Esophagus muscularis mucosa (tissue), 4 donors: ENCODE measurements around the gene CSPG4. TPM values are rescaled to one million over a fixed set of nuclear protein-coding genes. Genes with fewer than 3 reads are reported as not detected.
"Not testable (repeated sequence)": the region's sequence is repeated elsewhere in the genome, so short reads cannot be mapped to it uniquely, and the experiment has no call there.

Experiments used
- DNase-seq: peaks from one replicate; pipeline ENCODE4 v3.0.0-alpha.2; 2017; ENCODE audit errors: extremely low spot score
- H3K27ac ChIP-seq, 4 donors: fragments of 200-600 bp; sonication (generic); replicated peaks in 1 of 4; 1 replicate in 3 of 4; 2 replicates in 1 of 4; pipeline ENCODE4 v1.5.1; 2016 to 2019; ENCODE audit warnings: mild to moderate bottlenecking in 1 of 4
- H3K27me3 ChIP-seq, 4 donors: fragments of 200-600 bp; sonication (generic); one replicate each; pipeline versions ENCODE4 v1.5.1 to v1.6.0; 2016 to 2019
- H3K36me3 ChIP-seq, 4 donors: fragments of 200-600 bp; sonication (generic); one replicate each; pipeline ENCODE4 v1.5.1; 2016 to 2019
- H3K4me1 ChIP-seq, 4 donors: fragments of 200-600 bp; sonication (generic); one replicate each; pipeline ENCODE4 v1.5.1; 2016 to 2019
- H3K4me3 ChIP-seq, 4 donors: fragments of 200-600 bp; sonication (generic); 1 replicate in 2 of 4; 2 replicates in 2 of 4; pipeline ENCODE4 v1.5.1; 2016 to 2019; ENCODE audit warnings: mild to moderate bottlenecking in 4 of 4, moderate library complexity in 1 of 4
- H3K9me3 ChIP-seq, 4 donors: fragments of 200-600 bp; sonication (generic); 1 replicate in 3 of 4; 2 replicates in 1 of 4; pipeline ENCODE4 v1.5.1; 2016 to 2019
- CTCF ChIP-seq, 3 experiments: fragments of 200-600 bp in 2 of 3; fragments of 450-650 bp in 1 of 3; sonication (generic) in 2 of 3; IDR thresholded peaks; one replicate each; pipeline ENCODE4 v1.5.1; 2017 to 2019; ENCODE audit warnings: antibody characterized with exemption in 3 of 3, mild to moderate bottlenecking in 2 of 3, moderate library complexity in 1 of 3
- EP300 ChIP-seq: sonication (generic); formaldehyde crosslinking; IDR thresholded peaks from one replicate; pipeline ENCODE4 v1.6.1; 2017; ENCODE audit warnings: antibody characterized with exemption
- POLR2A ChIP-seq: fragments of 450-650 bp; IDR thresholded peaks from one replicate; pipeline ENCODE4 v1.6.1; 2017; ENCODE audit warnings: antibody characterized with exemption, moderate library complexity, mild to moderate bottlenecking, low read depth
- POLR2AphosphoS5 ChIP-seq, 2 donors: sonication (generic); formaldehyde crosslinking; IDR thresholded peaks; one replicate each; pipeline ENCODE4 v1.6.1; 2017; ENCODE audit warnings: antibody characterized with exemption in 2 of 2
- WGBS: methylation state at CpG from one replicate; pipeline ENCODE4 v1.1.5; 2018; 5-methylcytosine and 5-hydroxymethylcytosine counted together
- intact Hi-C: fragments of 100-400 bp; cut with DNase I; formaldehyde crosslinking; loops from one replicate; pipeline ENCODE4 v1.15.1; 2023
- total RNA-seq, 4 donors: library from RNA; depleted of rRNA; stranded (reverse); fragments of >200 nt; gene quantifications; one replicate each; pipeline versions ENCODE4 v1.1.0 to v1.2.1, GENCODE V29; 2016

Gene CSPG4
- total RNA-seq, 4 donors from 2014 or later: 133 to 386 (median 182) TPM

DNA sequence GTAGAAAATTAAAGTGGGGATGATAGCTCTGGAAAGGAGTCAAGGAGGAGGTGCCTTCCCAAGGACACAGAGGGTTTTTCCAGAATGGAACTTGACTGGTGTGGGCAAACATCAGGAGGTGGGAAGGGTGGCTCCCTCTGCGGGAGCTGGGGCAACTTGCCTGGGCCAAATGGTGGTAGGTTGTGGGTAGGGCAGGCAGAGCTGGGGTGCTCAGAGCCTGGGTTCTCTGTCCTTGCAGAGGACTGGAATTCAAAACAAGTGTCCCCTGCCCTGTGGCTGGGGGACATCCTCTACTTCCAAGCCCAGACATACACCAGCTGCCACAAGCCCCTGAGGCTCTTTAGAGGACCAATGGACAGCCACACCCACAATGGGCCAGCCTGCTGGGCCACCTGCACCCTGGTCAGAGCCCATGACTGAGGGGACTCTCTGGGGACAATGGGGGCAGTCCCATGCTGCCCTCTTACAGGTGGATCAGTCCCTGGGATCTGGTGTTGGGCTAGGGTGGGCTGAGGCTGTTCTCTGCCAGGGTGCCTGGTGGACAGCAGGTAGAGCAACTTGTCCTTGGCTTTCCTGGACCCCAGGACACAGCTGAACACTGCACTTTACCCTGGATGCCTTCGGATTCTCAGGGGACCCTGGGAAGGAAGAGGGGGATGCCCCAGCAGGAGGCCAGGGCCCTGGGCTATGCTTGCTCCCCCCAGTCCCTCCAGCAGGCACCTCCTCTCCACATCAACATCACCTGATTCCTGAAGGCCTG lies 38.6 kb upstream of the CSPG4 start:
- 50% methylated on average over 2 of the region's 2 CpGs for WGBS
- H3K9me3 ChIP-seq: no peaks in the 10 kb centered on the region
- no peaks in the 10 kb centered on the region for H3K27me3 ChIP-seq
- no peak for DNase-seq
- no peak for TF ChIP-seq POLR2A
- TF ChIP-seq POLR2AphosphoS5 (IDR thresholded peaks at IDR 0.05): no peak
- TF ChIP-seq CTCF (IDR thresholded peaks at IDR 0.05): no peak
- TF ChIP-seq EP300: no peak
- no peaks in the 10 kb centered on the region for H3K36me3 ChIP-seq
- H3K4me3 ChIP-seq: no peak overlapping the region
- no peak overlapping the region for H3K27ac ChIP-seq
- H3K4me1 ChIP-seq: no peaks in the 10 kb centered on the region
- intact Hi-C loops: no loop called here

GRCh38 chr15:75750261-75751050 lies 37.8 kb upstream of the CSPG4 start:
- Histone ChIP-seq H3K36me3 (no peaks in the 10 kb centered on the region), H3K4me1 (no peaks in the 10 kb centered on the region), H3K9me3 (no peaks in the 10 kb centered on the region), H3K4me3 (no peak overlapping the region), H3K27ac (no peak overlapping the region), H3K27me3 (no peaks in the 10 kb centered on the region)
- intact Hi-C loops: no loop called here
- no peak for TF ChIP-seq CTCF (IDR thresholded peaks at IDR 0.05)
- no peak for TF ChIP-seq EP300
- TF ChIP-seq POLR2A: no peak
- TF ChIP-seq POLR2AphosphoS5 (IDR thresholded peaks at IDR 0.05): no peak
- WGBS: 88% methylated on average over 10 of the region's 10 CpGs
- no peak for DNase-seq

DNA sequence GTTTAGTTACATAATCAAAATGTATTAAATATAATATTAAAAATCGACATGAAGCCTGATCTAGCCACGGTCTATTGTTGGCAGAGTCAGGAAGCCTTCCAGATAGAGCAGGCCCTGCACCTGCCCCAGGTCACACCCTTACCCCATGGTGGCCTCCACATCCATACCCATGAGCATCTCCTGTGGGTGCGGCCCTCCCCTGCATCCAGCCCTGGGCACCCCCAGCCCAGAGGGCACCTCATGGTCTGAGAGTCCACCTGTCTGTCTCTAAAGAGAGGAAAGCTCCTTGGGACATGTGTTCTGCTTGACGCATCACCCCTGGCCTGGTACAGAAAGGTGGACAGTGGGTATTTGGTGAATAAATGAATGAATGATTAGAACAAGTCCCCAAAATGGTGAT lies 37.2 kb upstream of the CSPG4 start:
- Histone ChIP-seq H3K36me3 (no peaks in the 10 kb centered on the region), H3K27ac (no peak overlapping the region), H3K9me3 (no peaks in the 10 kb centered on the region), H3K27me3 (no peaks in the 10 kb centered on the region), H3K4me1 (no peaks in the 10 kb centered on the region), H3K4me3 (no peak overlapping the region)
- 89% methylated on average over 3 of the region's 4 CpGs for WGBS
- TF ChIP-seq POLR2AphosphoS5 (IDR thresholded peaks at IDR 0.05) (no peak), EP300 (no peak), POLR2A (no peak), CTCF (IDR thresholded peaks at IDR 0.05) (no peak)
- intact Hi-C loops: no loop called here
- no peak for DNase-seq

- H3K27me3 ChIP-seq, H3K27ac ChIP-seq, H3K9me3 ChIP-seq, H3K4me3 ChIP-seq, intact Hi-C loops, DNase-seq, H3K4me1 ChIP-seq, H3K36me3 ChIP-seq: not testable (repeated sequence)
- 69% methylated on average over 3 of the region's 10 CpGs for WGBS
Observed at GRCh38 chr15:75748882-75749281, 36.2 kb upstream of the CSPG4 start.

GRCh38 chr15:75747121-75747520 lies 34.5 kb upstream of the CSPG4 start:
- DNase-seq: not testable (repeated sequence)

More at GRCh38 chr15:75747121-75747520, 34.5 kb upstream of the CSPG4 start:
- H3K4me3 ChIP-seq, H3K9me3 ChIP-seq, intact Hi-C loops, H3K4me1 ChIP-seq, H3K36me3 ChIP-seq, H3K27me3 ChIP-seq, H3K27ac ChIP-seq: not testable (repeated sequence)
- 93% methylated on average over 5 of the region's 5 CpGs for WGBS
